Retinal pigment epithelial cell (primary cell): ENCODE data around the gene NR1I3.

Experiments used
- DNase-seq: peaks from one replicate; pipeline ENCODE4 v3.0.0-alpha.2; 2010; ENCODE audit warnings: low read depth
- H3K4me3 ChIP-seq: 2 replicates; pipeline ENCODE4 v1.5.1; 2011; ENCODE audit warnings: mild to moderate bottlenecking, low read length, control low read depth, moderate library complexity
- TF ChIP-seq, protein P1 (sequence below): conservative IDR thresholded peaks from 2 replicates; pipeline ENCODE4 v1.5.1; 2011; ENCODE audit warnings: low read depth, low read length, control low read depth, inconsistent platforms

The NR1I3 gene

DNA sequence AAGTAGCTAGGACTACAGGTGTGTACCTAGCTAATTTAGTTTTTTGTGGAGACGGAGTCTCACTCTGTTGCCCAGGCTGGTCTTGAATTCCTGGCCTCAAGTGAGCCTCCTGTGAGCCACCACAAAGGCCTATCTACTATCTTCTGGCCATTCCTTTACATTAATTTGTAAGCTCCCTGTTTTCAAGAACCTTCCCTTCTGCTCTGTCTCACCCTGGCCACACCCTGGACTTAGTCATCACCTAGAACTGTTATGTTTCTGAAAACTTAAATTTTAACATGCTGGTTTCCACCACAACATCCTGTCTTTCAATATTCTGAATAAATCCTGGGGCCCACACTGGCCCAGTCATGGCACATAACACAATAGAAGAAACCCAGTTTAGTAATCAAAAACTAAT is 55.8 kb downstream of the NR1I3 start:
- TF ChIP-seq, protein P1, sequence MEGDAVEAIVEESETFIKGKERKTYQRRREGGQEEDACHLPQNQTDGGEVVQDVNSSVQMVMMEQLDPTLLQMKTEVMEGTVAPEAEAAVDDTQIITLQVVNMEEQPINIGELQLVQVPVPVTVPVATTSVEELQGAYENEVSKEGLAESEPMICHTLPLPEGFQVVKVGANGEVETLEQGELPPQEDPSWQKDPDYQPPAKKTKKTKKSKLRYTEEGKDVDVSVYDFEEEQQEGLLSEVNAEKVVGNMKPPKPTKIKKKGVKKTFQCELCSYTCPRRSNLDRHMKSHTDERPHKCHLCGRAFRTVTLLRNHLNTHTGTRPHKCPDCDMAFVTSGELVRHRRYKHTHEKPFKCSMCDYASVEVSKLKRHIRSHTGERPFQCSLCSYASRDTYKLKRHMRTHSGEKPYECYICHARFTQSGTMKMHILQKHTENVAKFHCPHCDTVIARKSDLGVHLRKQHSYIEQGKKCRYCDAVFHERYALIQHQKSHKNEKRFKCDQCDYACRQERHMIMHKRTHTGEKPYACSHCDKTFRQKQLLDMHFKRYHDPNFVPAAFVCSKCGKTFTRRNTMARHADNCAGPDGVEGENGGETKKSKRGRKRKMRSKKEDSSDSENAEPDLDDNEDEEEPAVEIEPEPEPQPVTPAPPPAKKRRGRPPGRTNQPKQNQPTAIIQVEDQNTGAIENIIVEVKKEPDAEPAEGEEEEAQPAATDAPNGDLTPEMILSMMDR: no peak
- DNase-seq: no peak
- no peak overlapping the region for H3K4me3 ChIP-seq

DNA sequence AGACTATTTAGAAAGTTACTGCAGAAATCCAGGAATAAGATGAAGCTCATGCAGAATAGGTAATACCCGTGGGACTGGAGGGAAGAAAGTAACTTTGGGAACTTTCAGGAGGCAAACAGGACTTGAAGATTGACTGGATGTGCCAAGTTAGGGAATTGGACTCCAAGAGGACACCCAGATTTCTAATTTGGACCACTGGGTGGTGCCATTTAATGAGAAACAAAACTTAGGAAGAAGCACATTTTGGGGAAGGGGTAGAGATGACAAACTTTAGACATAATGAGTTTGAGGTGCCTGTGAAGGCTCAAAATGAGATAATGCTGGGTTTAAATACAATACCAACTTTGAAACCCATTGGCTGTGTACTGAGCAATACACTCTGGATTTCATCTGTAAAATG is 57.4 kb downstream of the NR1I3 start:
- H3K4me3 ChIP-seq: no peak overlapping the region

DNA sequence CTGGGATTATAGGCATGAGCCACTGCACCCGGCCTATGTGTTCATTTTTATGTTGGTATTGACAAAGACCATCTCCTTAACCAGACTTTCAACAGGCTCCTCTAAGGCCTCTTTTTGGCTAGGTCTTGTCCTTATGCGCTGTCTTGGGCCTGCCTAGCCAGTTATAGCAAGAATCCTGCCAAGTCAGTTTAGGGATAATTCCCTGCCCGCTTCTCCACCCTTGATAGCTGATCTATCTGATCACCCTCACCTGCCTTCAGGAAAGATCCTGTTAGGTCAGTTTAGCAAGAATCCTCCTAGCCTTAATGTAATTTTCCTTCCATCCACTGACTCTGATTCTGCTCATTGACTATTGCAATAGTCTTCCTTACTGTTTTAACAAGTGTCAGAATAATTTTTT is 58.3 kb downstream of the NR1I3 start:
- no peak for DNase-seq
- H3K4me3 ChIP-seq: no peak overlapping the region
- TF ChIP-seq, protein P1: no peak

More for the DNA sequence above, 57.4 kb downstream of the NR1I3 start:
- DNase-seq: no peak
- TF ChIP-seq, protein P1: peak; percentile 29
